Measurements from ENCODE around the gene CERKL.
A peak's percentile ranks its signal among the peaks of the same experiment; 100 is the strongest.

The CERKL gene

GRCh38 chr2:181658444-181658843 lies 1.5 kb upstream of the CERKL start:
- Mint-ChIP-seq H3K27me3 (peaks cover 36% of the 10 kb centered on the region), H3K9me3 (ENCODE audit: low read depth) (no peaks in the 10 kb centered on the region), H3K4me1 (ENCODE audit: low read depth) (peaks cover 7% of the 10 kb centered on the region)

GRCh38 chr2:181657379-181657778 lies 474 bp upstream of the CERKL start:
- peak overlapping the region; percentile 77 for H3K4me3 Mint-ChIP-seq
- peaks cover 7% of the 10 kb centered on the region for H3K4me1 Mint-ChIP-seq (ENCODE audit: low read depth)
- peaks cover 41% of the 10 kb centered on the region for H3K27me3 Mint-ChIP-seq
- H3K9me3 Mint-ChIP-seq (ENCODE audit: low read depth) = no peaks in the 10 kb centered on the region
- no peaks in the 10 kb centered on the region for H3K36me3 Mint-ChIP-seq
- no peak overlapping the region for H3K27ac Mint-ChIP-seq

More at GRCh38 chr2:181658444-181658843, 1.5 kb upstream of the CERKL start:
- Mint-ChIP-seq H3K36me3 (no peaks in the 10 kb centered on the region), H3K4me3 (no peak overlapping the region), H3K27ac (no peak overlapping the region)

- H3K4me1 Mint-ChIP-seq (ENCODE audit: low read depth) = peaks cover 7% of the 10 kb centered on the region
- H3K27me3 Mint-ChIP-seq = peaks cover 43% of the 10 kb centered on the region
- H3K4me3 Mint-ChIP-seq = no peak overlapping the region
Observed at GRCh38 chr2:181655519-181655918, 1.4 kb downstream of the CERKL start.

GRCh38 chr2:181649436-181649979 lies 7.4 kb downstream of the CERKL start:
- no peaks in the 10 kb centered on the region for H3K9me3 Mint-ChIP-seq (ENCODE audit: low read depth)
- H3K36me3 Mint-ChIP-seq = peaks cover 3% of the 10 kb centered on the region
- no peak overlapping the region for H3K4me3 Mint-ChIP-seq
- peaks cover 25% of the 10 kb centered on the region for H3K27me3 Mint-ChIP-seq
- no peaks in the 10 kb centered on the region for H3K4me1 Mint-ChIP-seq (ENCODE audit: low read depth)
- no peak overlapping the region for H3K27ac Mint-ChIP-seq

More at GRCh38 chr2:181655519-181655918, 1.4 kb downstream of the CERKL start:
- Mint-ChIP-seq H3K9me3 (ENCODE audit: low read depth) (no peaks in the 10 kb centered on the region), H3K36me3 (no peaks in the 10 kb centered on the region), H3K27ac (no peak overlapping the region)

- Mint-ChIP-seq H3K4me1 (ENCODE audit: low read depth) (no peaks in the 10 kb centered on the region), H3K9me3 (ENCODE audit: low read depth) (no peaks in the 10 kb centered on the region), H3K27me3 (peaks cover 24% of the 10 kb centered on the region), H3K27ac (no peak overlapping the region), H3K4me3 (no peak overlapping the region), H3K36me3 (peaks cover 3% of the 10 kb centered on the region)
Observed at GRCh38 chr2:181648478-181649155, 8.3 kb downstream of the CERKL start.

GRCh38 chr2:181646415-181646987 lies 10.4 kb downstream of the CERKL start:
- peaks cover 18% of the 10 kb centered on the region for H3K27me3 Mint-ChIP-seq
- H3K4me1 Mint-ChIP-seq (ENCODE audit: low read depth) = no peaks in the 10 kb centered on the region
- H3K4me3 Mint-ChIP-seq = no peak overlapping the region
- no peaks in the 10 kb centered on the region for H3K9me3 Mint-ChIP-seq (ENCODE audit: low read depth)
- peaks cover 3% of the 10 kb centered on the region for H3K36me3 Mint-ChIP-seq
- H3K27ac Mint-ChIP-seq = no peak overlapping the region

GRCh38 chr2:181643151-181643550 lies 13.8 kb downstream of the CERKL start:
- Mint-ChIP-seq H3K27ac (no peak overlapping the region), H3K4me1 (ENCODE audit: low read depth) (no peaks in the 10 kb centered on the region), H3K27me3 (peaks cover 8% of the 10 kb centered on the region), H3K36me3 (peaks cover 3% of the 10 kb centered on the region), H3K9me3 (ENCODE audit: low read depth) (no peaks in the 10 kb centered on the region), H3K4me3 (no peak overlapping the region)

- Mint-ChIP-seq H3K4me1 (ENCODE audit: low read depth) (no peaks in the 10 kb centered on the region), H3K9me3 (ENCODE audit: low read depth) (no peaks in the 10 kb centered on the region), H3K27me3 (peaks cover 7% of the 10 kb centered on the region), H3K4me3 (no peak overlapping the region), H3K27ac (no peak overlapping the region), H3K36me3 (peaks cover 3% of the 10 kb centered on the region)
Observed at GRCh38 chr2:181642086-181642485, 14.8 kb downstream of the CERKL start.

- H3K27ac Mint-ChIP-seq = no peak overlapping the region
- no peak overlapping the region for H3K4me3 Mint-ChIP-seq
- H3K36me3 Mint-ChIP-seq = no peaks in the 10 kb centered on the region
- H3K27me3 Mint-ChIP-seq = peaks cover 2% of the 10 kb centered on the region
- H3K9me3 Mint-ChIP-seq (ENCODE audit: low read depth) = no peaks in the 10 kb centered on the region
- no peaks in the 10 kb centered on the region for H3K4me1 Mint-ChIP-seq (ENCODE audit: low read depth)
Observed at GRCh38 chr2:181639686-181640085, 17.2 kb downstream of the CERKL start.

GRCh38 chr2:181632733-181633401 lies 24.0 kb downstream of the CERKL start:
- Mint-ChIP-seq H3K36me3 (no peaks in the 10 kb centered on the region), H3K9me3 (ENCODE audit: low read depth) (no peaks in the 10 kb centered on the region), H3K27me3 (no peaks in the 10 kb centered on the region), H3K27ac (no peak overlapping the region), H3K4me3 (no peak overlapping the region), H3K4me1 (ENCODE audit: low read depth) (no peaks in the 10 kb centered on the region)

- Mint-ChIP-seq H3K27me3 (peaks cover 4% of the 10 kb centered on the region), H3K36me3 (no peaks in the 10 kb centered on the region), H3K9me3 (ENCODE audit: low read depth) (no peaks in the 10 kb centered on the region), H3K27ac (no peak overlapping the region), H3K4me3 (no peak overlapping the region), H3K4me1 (ENCODE audit: low read depth) (no peaks in the 10 kb centered on the region)
Observed at GRCh38 chr2:181628590-181629585, 28.0 kb downstream of the CERKL start.

- peaks cover 8% of the 10 kb centered on the region for H3K27me3 Mint-ChIP-seq
- H3K27ac Mint-ChIP-seq = no peak overlapping the region
- no peaks in the 10 kb centered on the region for H3K4me1 Mint-ChIP-seq (ENCODE audit: low read depth)
- H3K36me3 Mint-ChIP-seq = no peaks in the 10 kb centered on the region
- no peak overlapping the region for H3K4me3 Mint-ChIP-seq
- no peaks in the 10 kb centered on the region for H3K9me3 Mint-ChIP-seq (ENCODE audit: low read depth)
Observed at GRCh38 chr2:181627545-181627944, 29.4 kb downstream of the CERKL start.

GRCh38 chr2:181626671-181627070 lies 30.2 kb downstream of the CERKL start:
- Mint-ChIP-seq H3K27ac (no peak overlapping the region), H3K4me1 (ENCODE audit: low read depth) (no peaks in the 10 kb centered on the region), H3K36me3 (no peaks in the 10 kb centered on the region), H3K9me3 (ENCODE audit: low read depth) (no peaks in the 10 kb centered on the region), H3K4me3 (no peak overlapping the region), H3K27me3 (peaks cover 8% of the 10 kb centered on the region)

- no peaks in the 10 kb centered on the region for H3K4me1 Mint-ChIP-seq (ENCODE audit: low read depth)
- peaks cover 8% of the 10 kb centered on the region for H3K27me3 Mint-ChIP-seq
- H3K27ac Mint-ChIP-seq = no peak overlapping the region
- peaks cover 3% of the 10 kb centered on the region for H3K36me3 Mint-ChIP-seq
- no peaks in the 10 kb centered on the region for H3K9me3 Mint-ChIP-seq (ENCODE audit: low read depth)
- no peak overlapping the region for H3K4me3 Mint-ChIP-seq
Observed at GRCh38 chr2:181623159-181623558, 33.7 kb downstream of the CERKL start.
